Hepatocyte (in vitro differentiated cells): Measurements from ENCODE around the gene ADGRD1.

Experiments
- EZH2 ChIP-seq: fragments of 200-600 bp; sonication (generic); IDR thresholded peaks from 2 replicates; pipeline ENCODE4 v1.6.1; 2016; ENCODE audit warnings: antibody characterized with exemption, mild to moderate bottlenecking, borderline replicate concordance
- EZH2phosphoT487 ChIP-seq: fragments of 200-600 bp; sonication (generic); IDR thresholded peaks from one replicate; pipeline ENCODE4 v1.6.1; 2018; ENCODE audit warnings: antibody characterized with exemption, mild to moderate bottlenecking, low read depth, moderate library complexity; ENCODE audit not compliant: unreplicated experiment, severe bottlenecking
- TF ChIP-seq, protein P1 (sequence below): fragments of 200-600 bp; sonication (generic); IDR thresholded peaks from 2 replicates; pipeline ENCODE4 v1.5.1; 2016; ENCODE audit warnings: antibody characterized with exemption, mild to moderate bottlenecking; ENCODE audit not compliant: poor library complexity

DNA sequence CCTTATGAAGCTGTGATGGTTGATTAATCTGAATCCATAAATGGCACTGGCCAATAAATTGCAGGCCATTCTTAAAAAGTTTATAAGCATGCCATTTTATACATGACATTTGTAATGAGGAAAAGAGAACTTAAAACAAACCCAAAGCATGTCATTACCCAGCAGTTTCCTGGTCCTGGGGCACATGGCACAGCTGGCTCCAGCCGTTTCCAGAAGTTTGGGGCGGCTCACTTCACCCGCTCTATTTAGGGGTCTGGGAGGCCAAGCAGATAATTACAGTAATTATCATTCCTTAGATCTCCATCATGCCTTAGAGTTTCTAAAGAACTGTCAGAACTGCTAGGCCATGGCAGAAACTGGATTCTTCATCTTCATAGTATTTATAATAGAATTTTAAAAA lies 6.4 kb downstream of the ADGRD1 start:
- TF ChIP-seq, protein P1, sequence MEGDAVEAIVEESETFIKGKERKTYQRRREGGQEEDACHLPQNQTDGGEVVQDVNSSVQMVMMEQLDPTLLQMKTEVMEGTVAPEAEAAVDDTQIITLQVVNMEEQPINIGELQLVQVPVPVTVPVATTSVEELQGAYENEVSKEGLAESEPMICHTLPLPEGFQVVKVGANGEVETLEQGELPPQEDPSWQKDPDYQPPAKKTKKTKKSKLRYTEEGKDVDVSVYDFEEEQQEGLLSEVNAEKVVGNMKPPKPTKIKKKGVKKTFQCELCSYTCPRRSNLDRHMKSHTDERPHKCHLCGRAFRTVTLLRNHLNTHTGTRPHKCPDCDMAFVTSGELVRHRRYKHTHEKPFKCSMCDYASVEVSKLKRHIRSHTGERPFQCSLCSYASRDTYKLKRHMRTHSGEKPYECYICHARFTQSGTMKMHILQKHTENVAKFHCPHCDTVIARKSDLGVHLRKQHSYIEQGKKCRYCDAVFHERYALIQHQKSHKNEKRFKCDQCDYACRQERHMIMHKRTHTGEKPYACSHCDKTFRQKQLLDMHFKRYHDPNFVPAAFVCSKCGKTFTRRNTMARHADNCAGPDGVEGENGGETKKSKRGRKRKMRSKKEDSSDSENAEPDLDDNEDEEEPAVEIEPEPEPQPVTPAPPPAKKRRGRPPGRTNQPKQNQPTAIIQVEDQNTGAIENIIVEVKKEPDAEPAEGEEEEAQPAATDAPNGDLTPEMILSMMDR: no peak
- TF ChIP-seq EZH2 (no peak), EZH2phosphoT487 (no peak)
